GM12891 (cell line): ENCODE measurements around the gene CIRBP.

Source experiments
- PAX5 ChIP-seq: IDR thresholded peaks from 2 replicates; pipeline ENCODE4 v1.6.1; 2011; ENCODE audit warnings: low read length, moderate library complexity, mild to moderate bottlenecking; ENCODE audit not compliant: insufficient read depth, severe bottlenecking
- POLR2A ChIP-seq: IDR thresholded peaks from 2 replicates; pipeline ENCODE4 v1.6.1; 2011; ENCODE audit warnings: low read depth, low read length, control low read depth
- POLR2AphosphoS5 ChIP-seq: IDR thresholded peaks from 2 replicates; pipeline ENCODE4 v1.6.1; 2011; ENCODE audit warnings: low read depth, low read length, control low read depth
- POU2F2 ChIP-seq: IDR thresholded peaks from 2 replicates; pipeline ENCODE4 v1.6.1; 2011; ENCODE audit warnings: low read depth, mild to moderate bottlenecking, control low read depth, low read length, moderate library complexity
- SPI1 ChIP-seq: IDR thresholded peaks from 2 replicates; pipeline ENCODE4 v1.6.1; 2011; ENCODE audit warnings: low read depth, low read length, control low read depth
- TAF1 ChIP-seq: IDR thresholded peaks from 2 replicates; pipeline ENCODE4 v1.6.1; 2011; ENCODE audit warnings: low read depth, low read length, control low read depth

DNA sequence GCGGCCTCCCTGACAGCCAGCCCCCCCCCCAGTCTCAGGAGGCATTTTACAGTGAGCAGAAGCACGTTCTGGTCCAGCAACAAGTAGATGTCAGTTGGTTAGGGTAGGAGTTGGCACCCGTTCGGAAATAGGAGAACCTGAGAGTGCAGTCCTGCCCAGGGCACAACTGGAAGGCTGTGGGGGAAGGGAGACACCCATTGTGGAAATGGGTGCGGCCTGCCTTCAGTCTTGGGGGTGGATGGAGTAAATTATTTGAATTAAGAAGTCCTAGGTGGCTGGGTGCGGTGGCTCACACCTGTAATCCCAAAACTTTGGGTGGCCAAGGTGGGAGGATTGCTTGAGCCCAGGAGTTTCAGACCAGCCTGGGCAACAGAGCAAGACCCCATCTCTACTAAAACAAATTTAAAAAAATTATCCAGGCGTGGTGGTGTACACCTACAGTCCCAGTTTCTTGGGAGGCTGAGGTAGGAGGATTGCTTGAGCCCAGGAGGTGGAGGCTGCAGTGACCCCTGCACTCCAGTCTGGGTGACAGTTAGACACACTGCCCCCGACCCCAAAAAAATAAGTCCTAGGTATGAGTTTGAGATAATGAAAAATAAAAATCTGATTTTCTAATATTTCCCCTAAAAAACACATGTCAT, 1.2 kb downstream of the CIRBP start:
- TF ChIP-seq PAX5 (no peak), POLR2A (no peak; the same call in 1 of the 2 replicates), SPI1 (no peak), POLR2AphosphoS5 (no peak), TAF1 (no peak), POU2F2 (no peak; the same call in 1 of the 2 replicates)
